HFFc6 (cell line): ENCODE measurements around the gene PRKCE. TPM values are rescaled to one million over a fixed set of nuclear protein-coding genes. Genes with fewer than 3 reads are reported as not detected.

Source experiments
- DNase-seq: peaks from one replicate; pipeline ENCODE4 v3.0.0-alpha.2; 2018
- H3K27ac Mint-ChIP-seq: 2 replicates; pipeline ENCODE4 v1.8.0; 2020; ENCODE audit warnings: mild to moderate bottlenecking, mixed read lengths
- H3K27me3 Mint-ChIP-seq: 2 replicates; pipeline ENCODE4 v1.8.0; 2021; ENCODE audit warnings: mild to moderate bottlenecking, moderate library complexity, mixed read lengths; ENCODE audit not compliant: insufficient read depth
- H3K36me3 Mint-ChIP-seq: 2 replicates; pipeline ENCODE4 v1.8.0; 2021; ENCODE audit warnings: low read depth, mixed read lengths
- H3K4me1 Mint-ChIP-seq: 2 replicates; pipeline ENCODE4 v1.8.0; 2020; ENCODE audit warnings: low read depth, mixed read lengths
- H3K4me3 Mint-ChIP-seq: 2 replicates; pipeline ENCODE4 v1.8.0; 2020; ENCODE audit warnings: mild to moderate bottlenecking, moderate library complexity, mixed read lengths
- H3K9me3 Mint-ChIP-seq: 2 replicates; pipeline ENCODE4 v1.8.0; 2020; ENCODE audit warnings: mild to moderate bottlenecking, mixed read lengths
- total RNA-seq, 6 experiments: library from RNA; stranded (reverse); fragmentation: NEBNext Ultra II Directional; extraction: Animal tissue kit (Norgen Biotek cat#: 25700); gene quantifications; 2 replicates in 1 of 6; 3 replicates in 5 of 6; pipeline ENCODE4 v1.2.3, GENCODE V29; 2021
- TF ChIP-seq, protein P1 (sequence below): fragments of 200-600 bp; sonication (generic); IDR thresholded peaks from 2 replicates; pipeline ENCODE4 v1.5.0; 2021; ENCODE audit warnings: antibody characterized with exemption, mild to moderate bottlenecking

Gene PRKCE
- total RNA-seq, 6 experiments from 2014 or later, result 10.8 to 13.7 (median 12.0) TPM

DNA sequence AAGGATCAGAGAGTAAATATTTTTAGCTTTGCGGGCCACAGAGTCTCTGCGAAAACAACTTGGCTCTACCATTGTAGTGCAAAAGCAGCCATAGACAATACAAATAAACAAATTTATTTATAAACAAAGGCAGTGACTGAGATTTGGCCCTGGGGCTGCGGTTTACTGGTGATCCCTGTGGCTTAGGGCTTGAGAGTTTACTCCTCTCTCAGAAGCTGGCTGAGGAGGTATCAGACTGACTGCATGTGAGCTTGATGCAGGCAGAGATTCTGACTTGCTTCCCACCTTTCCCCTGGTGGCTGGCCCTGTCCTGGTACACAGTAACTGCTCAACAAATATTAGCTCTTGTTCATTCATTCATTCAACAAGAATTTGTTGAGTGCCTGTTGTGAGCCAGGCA lies 81.5 kb downstream of the PRKCE start:
- Mint-ChIP-seq H3K36me3 (no peaks in the 10 kb centered on the region), H3K4me1 (peaks cover 9% of the 10 kb centered on the region), H3K9me3 (no peaks in the 10 kb centered on the region), H3K27me3 (peaks cover 3% of the 10 kb centered on the region; the same call in 1 of the 2 replicates), H3K4me3 (no peak overlapping the region), H3K27ac (no peak overlapping the region)
- TF ChIP-seq, protein P1, sequence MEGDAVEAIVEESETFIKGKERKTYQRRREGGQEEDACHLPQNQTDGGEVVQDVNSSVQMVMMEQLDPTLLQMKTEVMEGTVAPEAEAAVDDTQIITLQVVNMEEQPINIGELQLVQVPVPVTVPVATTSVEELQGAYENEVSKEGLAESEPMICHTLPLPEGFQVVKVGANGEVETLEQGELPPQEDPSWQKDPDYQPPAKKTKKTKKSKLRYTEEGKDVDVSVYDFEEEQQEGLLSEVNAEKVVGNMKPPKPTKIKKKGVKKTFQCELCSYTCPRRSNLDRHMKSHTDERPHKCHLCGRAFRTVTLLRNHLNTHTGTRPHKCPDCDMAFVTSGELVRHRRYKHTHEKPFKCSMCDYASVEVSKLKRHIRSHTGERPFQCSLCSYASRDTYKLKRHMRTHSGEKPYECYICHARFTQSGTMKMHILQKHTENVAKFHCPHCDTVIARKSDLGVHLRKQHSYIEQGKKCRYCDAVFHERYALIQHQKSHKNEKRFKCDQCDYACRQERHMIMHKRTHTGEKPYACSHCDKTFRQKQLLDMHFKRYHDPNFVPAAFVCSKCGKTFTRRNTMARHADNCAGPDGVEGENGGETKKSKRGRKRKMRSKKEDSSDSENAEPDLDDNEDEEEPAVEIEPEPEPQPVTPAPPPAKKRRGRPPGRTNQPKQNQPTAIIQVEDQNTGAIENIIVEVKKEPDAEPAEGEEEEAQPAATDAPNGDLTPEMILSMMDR, result no peak
- no peak for DNase-seq

GRCh38 chr2:45734336-45734735 lies 82.9 kb downstream of the PRKCE start:
- H3K4me1 Mint-ChIP-seq, result peaks cover 9% of the 10 kb centered on the region
- no peak overlapping the region for H3K4me3 Mint-ChIP-seq
- peaks cover 3% of the 10 kb centered on the region; the same call in 1 of the 2 replicates for H3K27me3 Mint-ChIP-seq
- H3K36me3 Mint-ChIP-seq, result no peaks in the 10 kb centered on the region
- no peak for DNase-seq
- no peak overlapping the region for H3K27ac Mint-ChIP-seq
- TF ChIP-seq, protein P1, result no peak
- no peaks in the 10 kb centered on the region for H3K9me3 Mint-ChIP-seq

- Mint-ChIP-seq H3K4me3 (no peak overlapping the region), H3K27me3 (peaks cover 3% of the 10 kb centered on the region; the same call in 1 of the 2 replicates), H3K4me1 (peaks cover 9% of the 10 kb centered on the region), H3K27ac (no peak overlapping the region), H3K36me3 (no peaks in the 10 kb centered on the region), H3K9me3 (no peaks in the 10 kb centered on the region)
- TF ChIP-seq, protein P1, result no peak
- no peak for DNase-seq
These were observed 83.5 kb downstream of the PRKCE start for GRCh38 chr2:45734952-45735351.

- DNase-seq, result no peak
- H3K4me1 Mint-ChIP-seq, result peaks cover 6% of the 10 kb centered on the region
- H3K27ac Mint-ChIP-seq, result no peak overlapping the region
- TF ChIP-seq, protein P1, result no peak
- no peak overlapping the region for H3K4me3 Mint-ChIP-seq
- no peaks in the 10 kb centered on the region for H3K36me3 Mint-ChIP-seq
- peaks cover 1% of the 10 kb centered on the region for H3K27me3 Mint-ChIP-seq
- H3K9me3 Mint-ChIP-seq, result no peaks in the 10 kb centered on the region
These were observed 85.6 kb downstream of the PRKCE start for GRCh38 chr2:45736757-45737704.

GRCh38 chr2:45739796-45740485 lies 88.5 kb downstream of the PRKCE start:
- TF ChIP-seq, protein P1, result no peak
- no peak for DNase-seq
- Mint-ChIP-seq H3K9me3 (no peaks in the 10 kb centered on the region), H3K4me1 (peaks cover 31% of the 10 kb centered on the region), H3K27me3 (peaks cover under 1% of the 10 kb centered on the region), H3K27ac (no peak overlapping the region), H3K4me3 (no peak overlapping the region), H3K36me3 (no peaks in the 10 kb centered on the region)
